ENCODE data around the gene MSLN. TPM values are rescaled to one million over a fixed set of nuclear protein-coding genes. Genes with fewer than 3 reads are reported as not detected.

The MSLN gene
- total RNA-seq, 4 donors from 2014 or later = 0.31 to 7.3 (median 0.49) TPM; not detected in 1

GRCh38 chr16:794091-794822 is 33.7 kb downstream of the MSLN start:
- DNase-seq (ENCODE audit: low spot score in 2 of 2) = no peak
- 86% methylated on average over 28 of the region's 40 CpGs for WGBS

GRCh38 chr16:794853-795466 is 34.4 kb downstream of the MSLN start:
- 78% methylated on average over 8 of the region's 31 CpGs for WGBS
- Histone ChIP-seq H3K27ac (no peak overlapping the region), H3K9me3 (no peaks in the 10 kb centered on the region), H3K4me1 (no peaks in the 10 kb centered on the region), H3K27me3 (peaks cover 35% of the 10 kb centered on the region), H3K36me3 (peaks cover 23% of the 10 kb centered on the region), H3K4me3 (no peak overlapping the region)
- TF ChIP-seq EP300 (IDR thresholded peaks at IDR 0.05) = no peak
- TF ChIP-seq CTCF (IDR thresholded peaks at IDR 0.05) = no peak
- no peak for TF ChIP-seq POLR2A (IDR thresholded peaks at IDR 0.05)
- no peak for TF ChIP-seq POLR2AphosphoS5 (IDR thresholded peaks at IDR 0.05)
- no peak for DNase-seq (ENCODE audit: low spot score in 2 of 2)

More at GRCh38 chr16:794091-794822, 33.7 kb downstream of the MSLN start:
- Histone ChIP-seq H3K4me3 (no peak overlapping the region), H3K27ac (no peak overlapping the region), H3K27me3 (peaks cover 28% of the 10 kb centered on the region), H3K36me3 (peaks cover 23% of the 10 kb centered on the region), H3K9me3 (no peaks in the 10 kb centered on the region), H3K4me1 (peaks cover 4% of the 10 kb centered on the region)
- TF ChIP-seq POLR2A (IDR thresholded peaks at IDR 0.05) (no peak), CTCF (IDR thresholded peaks at IDR 0.05) (no peak), POLR2AphosphoS5 (IDR thresholded peaks at IDR 0.05) (no peak), EP300 (IDR thresholded peaks at IDR 0.05) (no peak)

- 65% methylated on average over 9 of the region's 33 CpGs for WGBS
- no peaks in the 10 kb centered on the region for H3K9me3 ChIP-seq
- H3K27ac ChIP-seq = no peak overlapping the region
- no peak for DNase-seq (ENCODE audit: low spot score in 2 of 2)
- peaks cover 42% of the 10 kb centered on the region for H3K27me3 ChIP-seq
- H3K4me1 ChIP-seq = peaks cover 5% of the 10 kb centered on the region
- H3K4me3 ChIP-seq = no peak overlapping the region
- TF ChIP-seq CTCF (IDR thresholded peaks at IDR 0.05) (no peak), EP300 (IDR thresholded peaks at IDR 0.05) (no peak), POLR2A (IDR thresholded peaks at IDR 0.05) (no peak), POLR2AphosphoS5 (IDR thresholded peaks at IDR 0.05) (no peak)
- peaks cover 23% of the 10 kb centered on the region for H3K36me3 ChIP-seq
Measured at GRCh38 chr16:795580-796229, 35.2 kb downstream of the MSLN start.

GRCh38 chr16:796296-797119 is 36.0 kb downstream of the MSLN start:
- TF ChIP-seq CTCF (IDR thresholded peaks at IDR 0.05) (no peak), POLR2AphosphoS5 (IDR thresholded peaks at IDR 0.05) (no peak), POLR2A (IDR thresholded peaks at IDR 0.05) (no peak), EP300 (IDR thresholded peaks at IDR 0.05) (no peak)
- H3K4me3 ChIP-seq = no peak overlapping the region
- peaks cover 20% of the 10 kb centered on the region for H3K36me3 ChIP-seq
- no peak overlapping the region for H3K27ac ChIP-seq
- no peak for DNase-seq (ENCODE audit: low spot score in 2 of 2)
- 97% methylated on average over 5 of the region's 38 CpGs for WGBS
- peaks cover 5% of the 10 kb centered on the region for H3K4me1 ChIP-seq
- H3K27me3 ChIP-seq = peaks cover 50% of the 10 kb centered on the region
- no peaks in the 10 kb centered on the region for H3K9me3 ChIP-seq
